Measurements from ENCODE around the gene EPHB1.

Gene EPHB1

DNA sequence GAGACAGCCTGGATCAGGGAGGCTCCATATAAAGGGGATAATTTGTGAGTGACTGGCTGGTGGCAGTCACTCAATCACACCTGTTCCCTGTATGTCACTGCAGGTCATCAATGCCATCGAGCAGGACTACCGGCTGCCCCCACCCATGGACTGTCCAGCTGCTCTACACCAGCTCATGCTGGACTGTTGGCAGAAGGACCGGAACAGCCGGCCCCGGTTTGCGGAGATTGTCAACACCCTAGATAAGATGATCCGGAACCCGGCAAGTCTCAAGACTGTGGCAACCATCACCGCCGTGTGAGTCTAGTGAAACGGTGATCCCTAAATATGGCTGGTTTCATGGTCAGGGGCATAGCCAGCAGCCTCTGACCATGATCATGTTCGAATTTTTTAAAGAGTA lies 453.2 kb downstream of the EPHB1 start:
- no peaks in the 10 kb centered on the region for H3K27me3 ChIP-seq (ENCODE audit: control insufficient read depth, insufficient read depth, low read length)
- H3K4me1 ChIP-seq (ENCODE audit: control insufficient read depth, insufficient read depth, low read length), result no peaks in the 10 kb centered on the region
- H3K9ac ChIP-seq (ENCODE audit: low read depth, low read length), result no peak overlapping the region
- no peaks in the 10 kb centered on the region for H3K36me3 ChIP-seq (ENCODE audit: control insufficient read depth, insufficient read depth, low read length)
- H3K4me3 ChIP-seq (ENCODE audit: low read depth, low read length), result no peak overlapping the region
- no peaks in the 10 kb centered on the region for H3K9me3 ChIP-seq (ENCODE audit: control insufficient read depth, insufficient read depth, low read length)

DNA sequence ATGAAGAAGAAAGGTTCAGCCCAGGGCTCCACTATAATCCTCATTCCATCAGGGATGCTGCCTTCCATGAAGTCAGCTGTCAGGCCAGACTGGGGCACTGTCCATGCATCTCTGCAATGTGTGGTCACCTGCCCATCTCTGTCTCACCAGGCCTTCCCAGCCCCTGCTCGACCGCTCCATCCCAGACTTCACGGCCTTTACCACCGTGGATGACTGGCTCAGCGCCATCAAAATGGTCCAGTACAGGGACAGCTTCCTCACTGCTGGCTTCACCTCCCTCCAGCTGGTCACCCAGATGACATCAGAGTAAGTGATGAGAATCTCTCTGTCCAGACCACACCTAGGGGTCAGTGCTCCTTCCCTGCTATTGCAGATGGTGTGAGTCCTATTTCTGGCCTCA lies 454.1 kb downstream of the EPHB1 start:
- H3K27me3 ChIP-seq (ENCODE audit: control insufficient read depth, insufficient read depth, low read length), result no peaks in the 10 kb centered on the region
- H3K36me3 ChIP-seq (ENCODE audit: control insufficient read depth, insufficient read depth, low read length), result no peaks in the 10 kb centered on the region
- no peak overlapping the region for H3K9ac ChIP-seq (ENCODE audit: low read depth, low read length)
- H3K4me1 ChIP-seq (ENCODE audit: control insufficient read depth, insufficient read depth, low read length), result no peaks in the 10 kb centered on the region
- no peaks in the 10 kb centered on the region for H3K9me3 ChIP-seq (ENCODE audit: control insufficient read depth, insufficient read depth, low read length)
- no peak overlapping the region for H3K4me3 ChIP-seq (ENCODE audit: low read depth, low read length)

DNA sequence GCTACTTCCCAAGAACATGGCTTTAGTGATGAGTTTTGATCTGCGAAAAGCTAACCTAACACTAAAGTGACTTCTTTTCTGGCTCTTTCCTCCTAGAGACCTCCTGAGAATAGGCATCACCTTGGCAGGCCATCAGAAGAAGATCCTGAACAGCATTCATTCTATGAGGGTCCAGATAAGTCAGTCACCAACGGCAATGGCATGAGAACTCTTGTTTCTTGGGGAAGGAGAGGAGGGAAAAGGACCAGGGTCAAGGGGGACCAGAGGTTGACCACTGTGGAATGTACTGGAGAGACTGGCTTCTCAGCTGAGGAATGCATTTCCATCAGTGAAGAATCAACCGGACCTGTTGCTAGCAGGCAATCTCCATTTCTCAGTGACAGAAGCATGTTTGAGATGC lies 463.9 kb downstream of the EPHB1 start:
- Histone ChIP-seq H3K9ac (ENCODE audit: low read depth, low read length) (no peak overlapping the region), H3K4me1 (ENCODE audit: control insufficient read depth, insufficient read depth, low read length) (peaks cover 8% of the 10 kb centered on the region), H3K36me3 (ENCODE audit: control insufficient read depth, insufficient read depth, low read length) (no peaks in the 10 kb centered on the region)

DNA sequence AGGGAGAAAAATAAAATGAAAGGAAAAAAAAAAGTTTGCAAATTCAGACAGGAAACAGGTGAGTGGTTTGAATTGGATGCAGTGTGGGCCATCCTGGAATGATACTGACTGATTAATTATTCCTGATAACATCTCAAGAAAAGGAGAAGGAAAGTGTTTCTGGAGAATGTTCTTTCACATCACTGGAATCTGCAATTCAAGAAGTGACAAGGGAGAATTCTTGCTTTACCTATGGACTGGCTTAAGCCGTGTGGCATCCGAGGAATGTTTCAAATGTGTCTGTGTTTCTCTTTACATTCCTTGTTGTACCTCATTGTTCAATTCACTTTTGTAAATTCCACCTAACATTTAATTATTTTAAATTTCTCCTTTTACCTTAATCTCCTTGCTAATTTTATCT lies 465.0 kb downstream of the EPHB1 start:
- no peak overlapping the region for H3K9ac ChIP-seq (ENCODE audit: low read depth, low read length)
- H3K4me3 ChIP-seq (ENCODE audit: low read depth, low read length), result no peak overlapping the region
- no peaks in the 10 kb centered on the region for H3K36me3 ChIP-seq (ENCODE audit: control insufficient read depth, insufficient read depth, low read length)

More for the DNA sequence above, 463.9 kb downstream of the EPHB1 start:
- Histone ChIP-seq H3K27me3 (ENCODE audit: control insufficient read depth, insufficient read depth, low read length) (no peaks in the 10 kb centered on the region), H3K9me3 (ENCODE audit: control insufficient read depth, insufficient read depth, low read length) (no peaks in the 10 kb centered on the region), H3K4me3 (ENCODE audit: low read depth, low read length) (no peak overlapping the region)

DNA sequence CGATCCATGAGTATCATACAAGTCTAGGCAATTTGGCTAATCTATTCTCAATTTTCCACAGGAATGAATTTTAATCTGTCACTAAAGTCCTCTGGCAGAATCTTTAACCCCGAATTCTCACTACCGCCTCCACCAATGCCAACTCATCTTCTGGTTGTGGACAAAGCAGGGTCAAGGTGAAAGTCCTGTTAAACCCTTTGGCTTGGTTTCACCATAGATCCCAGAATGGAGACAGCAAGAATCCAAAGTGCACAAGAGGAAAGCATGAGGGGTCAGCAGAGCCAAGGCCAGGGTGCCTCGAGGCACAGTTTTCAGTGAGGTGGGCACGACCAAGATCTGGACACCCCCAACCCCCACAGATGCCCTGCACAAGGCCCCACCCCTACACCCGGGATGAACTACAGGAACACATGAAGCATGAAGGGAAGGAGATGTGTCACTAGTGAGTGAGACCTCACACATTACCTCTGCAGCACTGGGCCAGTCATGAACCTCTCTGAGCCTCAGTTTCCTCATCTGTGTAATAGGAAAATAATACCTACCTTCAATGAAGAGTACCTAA lies 466.2 kb downstream of the EPHB1 start:
- Histone ChIP-seq H3K4me3 (ENCODE audit: low read depth, low read length) (no peak overlapping the region), H3K9ac (ENCODE audit: low read depth, low read length) (no peak overlapping the region), H3K4me1 (ENCODE audit: control insufficient read depth, insufficient read depth, low read length) (peaks cover 8% of the 10 kb centered on the region), H3K36me3 (ENCODE audit: control insufficient read depth, insufficient read depth, low read length) (no peaks in the 10 kb centered on the region), H3K27me3 (ENCODE audit: control insufficient read depth, insufficient read depth, low read length) (no peaks in the 10 kb centered on the region), H3K9me3 (ENCODE audit: control insufficient read depth, insufficient read depth, low read length) (no peaks in the 10 kb centered on the region)

More for the DNA sequence above, 465.0 kb downstream of the EPHB1 start:
- H3K4me1 ChIP-seq (ENCODE audit: control insufficient read depth, insufficient read depth, low read length), result peaks cover 8% of the 10 kb centered on the region
- H3K27me3 ChIP-seq (ENCODE audit: control insufficient read depth, insufficient read depth, low read length), result no peaks in the 10 kb centered on the region
- H3K9me3 ChIP-seq (ENCODE audit: control insufficient read depth, insufficient read depth, low read length), result no peaks in the 10 kb centered on the region

DNA sequence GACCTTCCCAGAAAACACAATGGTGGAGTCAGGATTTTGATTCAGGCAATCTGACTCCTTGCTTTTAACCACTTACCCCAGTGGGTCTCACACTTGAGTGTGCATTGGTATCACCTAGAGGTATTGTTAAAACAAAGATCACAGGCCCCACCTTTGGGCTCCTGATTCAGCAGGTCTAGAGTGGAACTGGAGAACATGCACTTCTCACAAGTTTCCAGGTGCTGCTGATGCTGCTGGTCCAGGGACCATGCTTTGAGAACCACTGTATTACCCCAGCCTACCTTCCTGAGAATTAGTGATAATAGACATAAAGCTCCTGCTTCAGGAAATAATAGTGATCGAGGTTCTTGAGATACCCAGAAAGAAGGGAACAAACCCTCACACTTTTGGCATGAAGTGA lies 466.9 kb downstream of the EPHB1 start:
- Histone ChIP-seq H3K27me3 (ENCODE audit: control insufficient read depth, insufficient read depth, low read length) (no peaks in the 10 kb centered on the region), H3K9me3 (ENCODE audit: control insufficient read depth, insufficient read depth, low read length) (no peaks in the 10 kb centered on the region), H3K36me3 (ENCODE audit: control insufficient read depth, insufficient read depth, low read length) (no peaks in the 10 kb centered on the region), H3K9ac (ENCODE audit: low read depth, low read length) (no peak overlapping the region), H3K4me1 (ENCODE audit: control insufficient read depth, insufficient read depth, low read length) (peaks cover 8% of the 10 kb centered on the region), H3K4me3 (ENCODE audit: low read depth, low read length) (no peak overlapping the region)

DNA sequence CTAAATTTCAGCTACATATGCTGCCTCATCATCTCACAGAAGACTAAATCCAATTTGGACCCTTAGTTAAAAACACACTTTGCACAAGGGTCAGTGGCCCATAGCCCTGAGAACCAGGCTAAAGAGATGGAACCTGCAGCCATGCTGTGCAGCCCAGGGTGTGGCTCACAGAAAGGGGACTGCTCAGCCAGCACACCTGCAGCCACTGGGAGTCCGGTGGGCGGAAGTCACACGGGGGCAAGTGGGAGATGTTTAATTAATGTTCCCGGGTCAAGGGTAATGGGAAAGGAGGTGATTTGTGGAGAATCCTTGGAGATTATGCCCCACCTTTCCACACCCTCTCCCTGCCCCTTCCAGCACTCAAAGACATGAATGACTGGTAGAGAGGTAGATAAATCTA lies 467.4 kb downstream of the EPHB1 start:
- Histone ChIP-seq H3K27me3 (ENCODE audit: control insufficient read depth, insufficient read depth, low read length) (no peaks in the 10 kb centered on the region), H3K9ac (ENCODE audit: low read depth, low read length) (no peak overlapping the region), H3K9me3 (ENCODE audit: control insufficient read depth, insufficient read depth, low read length) (no peaks in the 10 kb centered on the region), H3K4me1 (ENCODE audit: control insufficient read depth, insufficient read depth, low read length) (peaks cover 8% of the 10 kb centered on the region), H3K4me3 (ENCODE audit: low read depth, low read length) (no peak overlapping the region), H3K36me3 (ENCODE audit: control insufficient read depth, insufficient read depth, low read length) (no peaks in the 10 kb centered on the region)

DNA sequence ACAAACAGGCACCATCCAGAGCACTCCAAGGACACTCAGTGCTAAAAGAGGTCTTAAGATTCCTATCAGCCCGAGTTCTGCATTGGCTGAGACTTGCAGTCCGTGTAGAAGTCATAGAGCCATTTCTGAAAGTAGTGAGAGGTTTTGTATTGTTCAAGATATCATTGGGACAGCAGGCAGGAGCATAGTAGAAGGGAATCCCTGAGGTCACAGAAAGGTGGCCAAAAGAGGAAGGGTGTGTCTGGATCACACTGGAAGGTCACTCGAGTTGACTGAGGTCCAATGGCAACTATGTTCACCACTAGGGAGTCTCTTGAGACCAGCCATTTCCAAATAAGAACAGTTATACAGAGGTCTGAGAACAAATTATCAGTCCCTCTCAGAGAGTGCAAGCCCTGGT lies 468.3 kb downstream of the EPHB1 start:
- H3K4me3 ChIP-seq (ENCODE audit: low read depth, low read length), result no peak overlapping the region
- no peak overlapping the region for H3K9ac ChIP-seq (ENCODE audit: low read depth, low read length)
- no peaks in the 10 kb centered on the region for H3K9me3 ChIP-seq (ENCODE audit: control insufficient read depth, insufficient read depth, low read length)
- H3K36me3 ChIP-seq (ENCODE audit: control insufficient read depth, insufficient read depth, low read length), result no peaks in the 10 kb centered on the region
- H3K27me3 ChIP-seq (ENCODE audit: control insufficient read depth, insufficient read depth, low read length), result no peaks in the 10 kb centered on the region
- peaks cover 5% of the 10 kb centered on the region for H3K4me1 ChIP-seq (ENCODE audit: control insufficient read depth, insufficient read depth, low read length)

DNA sequence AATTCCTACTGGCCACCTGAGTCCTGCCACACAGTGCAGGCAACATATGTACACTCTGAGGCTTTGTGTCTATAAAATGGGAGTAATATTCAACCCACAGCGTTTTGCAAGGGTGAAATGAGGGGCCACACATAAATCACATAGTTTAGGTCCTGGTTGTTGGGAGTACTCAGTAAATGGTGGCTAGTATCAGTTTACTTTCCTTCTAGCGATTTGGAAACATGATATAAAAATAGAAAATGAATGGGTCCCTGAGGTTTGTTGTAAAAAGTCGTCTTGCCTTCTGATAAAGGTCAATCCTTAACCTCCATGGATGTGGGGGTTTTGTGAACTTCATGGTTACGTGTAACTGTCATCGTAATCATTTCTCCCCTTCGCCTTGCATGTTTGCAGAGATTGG lies 472.4 kb downstream of the EPHB1 start:
- Histone ChIP-seq H3K4me1 (ENCODE audit: control insufficient read depth, insufficient read depth, low read length) (no peaks in the 10 kb centered on the region), H3K9me3 (ENCODE audit: control insufficient read depth, insufficient read depth, low read length) (no peaks in the 10 kb centered on the region), H3K36me3 (ENCODE audit: control insufficient read depth, insufficient read depth, low read length) (no peaks in the 10 kb centered on the region), H3K9ac (ENCODE audit: low read depth, low read length) (no peak overlapping the region), H3K27me3 (ENCODE audit: control insufficient read depth, insufficient read depth, low read length) (no peaks in the 10 kb centered on the region), H3K4me3 (ENCODE audit: low read depth, low read length) (no peak overlapping the region)

DNA sequence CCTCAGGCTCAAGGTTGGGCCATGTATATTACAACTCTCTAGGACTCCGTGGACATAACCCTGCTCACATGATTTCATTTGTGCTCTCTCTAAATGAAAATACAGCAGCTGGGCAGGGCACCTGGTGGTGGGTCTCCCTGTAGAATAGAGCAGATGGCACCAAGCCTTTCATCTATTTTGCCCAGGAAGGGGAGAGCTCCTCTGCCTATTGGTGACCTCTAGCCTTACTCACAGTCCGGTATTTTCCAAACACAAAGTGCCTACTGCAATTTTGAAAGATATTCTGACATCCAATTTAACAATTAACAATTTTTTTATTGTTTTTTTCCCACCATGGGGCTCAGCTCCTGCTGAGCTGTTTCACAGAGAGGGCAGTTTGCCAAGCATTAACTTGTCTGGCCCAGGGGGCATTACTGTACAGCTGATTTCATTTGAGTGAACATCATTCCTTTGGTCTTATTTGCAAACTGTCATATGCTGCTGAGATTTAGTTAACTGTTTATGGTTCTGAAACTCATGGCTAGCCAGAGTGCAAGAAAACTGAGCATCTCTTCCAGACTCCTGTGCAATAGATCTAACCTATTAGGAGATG lies 474.0 kb downstream of the EPHB1 start:
- Histone ChIP-seq H3K27me3 (ENCODE audit: control insufficient read depth, insufficient read depth, low read length) (no peaks in the 10 kb centered on the region), H3K4me1 (ENCODE audit: control insufficient read depth, insufficient read depth, low read length) (no peaks in the 10 kb centered on the region), H3K36me3 (ENCODE audit: control insufficient read depth, insufficient read depth, low read length) (no peaks in the 10 kb centered on the region), H3K9me3 (ENCODE audit: control insufficient read depth, insufficient read depth, low read length) (no peaks in the 10 kb centered on the region), H3K4me3 (ENCODE audit: low read depth, low read length) (no peak overlapping the region), H3K9ac (ENCODE audit: low read depth, low read length) (no peak overlapping the region)

DNA sequence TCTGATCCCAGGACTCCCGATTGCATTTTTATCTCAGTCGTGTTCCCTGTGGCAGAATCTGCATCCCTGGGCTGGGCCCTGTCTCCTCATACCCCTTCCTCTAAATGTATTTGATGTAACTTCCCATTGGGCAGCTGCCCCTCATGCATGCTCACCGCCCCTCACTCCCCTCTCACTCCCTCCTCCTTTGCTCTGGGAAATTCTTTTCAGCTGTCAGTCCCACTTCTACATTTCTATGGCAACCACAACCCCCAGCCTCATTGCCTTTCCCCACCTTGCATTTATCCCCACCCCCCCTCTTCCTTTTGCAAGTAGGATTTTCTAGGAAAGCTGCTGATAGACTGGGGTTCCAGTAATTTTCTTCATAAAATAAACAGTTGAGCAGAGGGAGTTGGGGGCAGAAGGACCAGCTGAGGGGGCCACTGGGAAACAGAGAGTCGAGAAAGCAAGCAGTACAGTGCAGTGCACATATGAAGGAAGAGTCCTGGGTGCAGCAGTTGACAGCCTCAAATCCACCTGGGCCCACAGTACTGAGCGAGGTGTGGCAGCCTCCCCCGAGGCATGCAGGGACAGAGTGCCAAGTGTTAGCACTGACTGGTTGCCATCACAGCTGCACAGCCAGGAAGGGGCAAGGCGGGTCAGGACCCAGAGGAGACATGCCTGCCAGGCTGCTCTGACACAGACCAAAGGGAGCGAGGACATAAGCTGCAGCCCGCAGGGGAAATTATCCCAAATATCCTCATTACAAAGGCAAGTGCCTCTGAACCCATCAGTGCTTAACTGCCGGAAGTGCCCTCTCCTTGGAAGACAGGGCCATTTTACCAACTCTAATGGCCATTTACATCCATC lies 476.3 kb downstream of the EPHB1 start:
- Histone ChIP-seq H3K4me1 (ENCODE audit: control insufficient read depth, insufficient read depth, low read length) (no peaks in the 10 kb centered on the region), H3K36me3 (ENCODE audit: control insufficient read depth, insufficient read depth, low read length) (no peaks in the 10 kb centered on the region), H3K4me3 (ENCODE audit: low read depth, low read length) (no peak overlapping the region), H3K9ac (ENCODE audit: low read depth, low read length) (no peak overlapping the region), H3K9me3 (ENCODE audit: control insufficient read depth, insufficient read depth, low read length) (no peaks in the 10 kb centered on the region), H3K27me3 (ENCODE audit: control insufficient read depth, insufficient read depth, low read length) (no peaks in the 10 kb centered on the region)
